HEK293 (cell line): ENCODE data around the gene TIGD7.

ENCODE experiments used
- BCL11B ChIP-seq: fragments of 450-650 bp; formaldehyde crosslinking; IDR thresholded peaks from 2 replicates; pipeline ENCODE4 v1.5.1; 2016; ENCODE audit warnings: low read depth, missing biosample characterization, missing genetic modification characterization
- IKZF3 ChIP-seq: fragments of 450-650 bp; IDR thresholded peaks from 2 replicates; pipeline ENCODE4 v1.5.0; 2018; ENCODE audit warnings: missing biosample characterization, mild to moderate bottlenecking, missing genetic modification characterization, moderate library complexity
- KLF16 ChIP-seq: fragments of 450-650 bp; formaldehyde crosslinking; IDR thresholded peaks from 2 replicates; pipeline ENCODE4 v1.5.1; 2017; ENCODE audit warnings: missing biosample characterization, missing genetic modification characterization
- WT1 ChIP-seq: fragments of 450-650 bp; formaldehyde crosslinking; IDR thresholded peaks from 2 replicates; pipeline ENCODE4 v1.5.1; 2016; ENCODE audit warnings: missing biosample characterization, missing genetic modification characterization
- ZBTB20 ChIP-seq: fragments of 450-650 bp; formaldehyde crosslinking; IDR thresholded peaks from 2 replicates; pipeline ENCODE4 v1.5.1; 2016; ENCODE audit warnings: missing biosample characterization, missing genetic modification characterization
- ZBTB48 ChIP-seq: fragments of 450-650 bp; formaldehyde crosslinking; IDR thresholded peaks from 2 replicates; pipeline ENCODE4 v1.5.1; 2016; ENCODE audit warnings: missing biosample characterization, missing genetic modification characterization
- ZFHX2 ChIP-seq: fragments of 450-650 bp; formaldehyde crosslinking; conservative IDR thresholded peaks from 2 replicates; pipeline ENCODE4 v1.5.1; 2016; ENCODE audit warnings: missing biosample characterization, missing genetic modification characterization
- ZNF112 ChIP-seq: fragments of 450-650 bp; formaldehyde crosslinking; IDR thresholded peaks from 2 replicates; pipeline ENCODE4 v1.5.0; 2017; ENCODE audit warnings: missing biosample characterization, missing genetic modification characterization
- ZNF114 ChIP-seq: fragments of 450-650 bp; formaldehyde crosslinking; IDR thresholded peaks from 2 replicates; pipeline ENCODE4 v1.5.0; 2017; ENCODE audit warnings: missing biosample characterization, missing genetic modification characterization
- ZNF324 ChIP-seq: fragments of 450-650 bp; formaldehyde crosslinking; IDR thresholded peaks from 2 replicates; pipeline ENCODE4 v1.5.1; 2016; ENCODE audit warnings: missing biosample characterization, missing genetic modification characterization
- ZNF335 ChIP-seq: fragments of 450-650 bp; formaldehyde crosslinking; conservative IDR thresholded peaks from 2 replicates; pipeline ENCODE4 v1.5.1; 2016; ENCODE audit warnings: missing biosample characterization, missing genetic modification characterization
- ZNF366 ChIP-seq: fragments of 450-650 bp; formaldehyde crosslinking; conservative IDR thresholded peaks from 2 replicates; pipeline ENCODE4 v1.5.1; 2016; ENCODE audit warnings: missing biosample characterization, missing genetic modification characterization
- ZNF37A ChIP-seq: fragments of 450-650 bp; IDR thresholded peaks from 2 replicates; pipeline ENCODE4 v1.5.1; 2018; ENCODE audit warnings: missing biosample characterization, missing genetic modification characterization
- ZNF549 ChIP-seq: fragments of 450-650 bp; IDR thresholded peaks from 2 replicates; pipeline ENCODE4 v1.5.1; 2018; ENCODE audit warnings: missing biosample characterization, missing genetic modification characterization, mild to moderate bottlenecking, inconsistent platforms, moderate library complexity
- ZNF571 ChIP-seq: fragments of 450-650 bp; formaldehyde crosslinking; IDR thresholded peaks from 2 replicates; pipeline ENCODE4 v1.5.0; 2017; ENCODE audit warnings: missing biosample characterization, missing genetic modification characterization
- ZNF624 ChIP-seq: fragments of 450-650 bp; formaldehyde crosslinking; IDR thresholded peaks from 2 replicates; pipeline ENCODE4 v1.5.1; 2017; ENCODE audit warnings: missing biosample characterization, missing genetic modification characterization
- ZNF626 ChIP-seq: fragments of 450-650 bp; sonication (Bioruptor Pico); formaldehyde crosslinking; IDR thresholded peaks from 2 replicates; pipeline ENCODE4 v1.5.1; 2018; ENCODE audit warnings: missing biosample characterization, missing genetic modification characterization, inconsistent platforms
- ZNF707 ChIP-seq: fragments of 450-650 bp; formaldehyde crosslinking; IDR thresholded peaks from 2 replicates; pipeline ENCODE4 v1.5.1; 2016; ENCODE audit warnings: missing biosample characterization, missing genetic modification characterization
- ZNF837 ChIP-seq: fragments of 450-650 bp; formaldehyde crosslinking; IDR thresholded peaks from 2 replicates; pipeline ENCODE4 v1.5.1; 2016; ENCODE audit warnings: missing biosample characterization, missing genetic modification characterization
- TF ChIP-seq, protein P1 (sequence below): fragments of 450-650 bp; formaldehyde crosslinking; IDR thresholded peaks from 2 replicates; pipeline ENCODE4 v1.5.1; 2017; ENCODE audit warnings: missing biosample characterization, missing genetic modification characterization
- TF ChIP-seq, protein P2 (sequence below): fragments of 450-650 bp; formaldehyde crosslinking; conservative IDR thresholded peaks from 2 replicates; pipeline ENCODE4 v1.5.1; 2016; ENCODE audit warnings: low read depth, missing biosample characterization, missing genetic modification characterization
- TF ChIP-seq, protein P3 (sequence below): fragments of 450-650 bp; formaldehyde crosslinking; IDR thresholded peaks from 2 replicates; pipeline ENCODE4 v1.5.1; 2016; ENCODE audit warnings: missing biosample characterization, missing genetic modification characterization
- TF ChIP-seq, protein P4 (sequence below): fragments of 450-650 bp; formaldehyde crosslinking; IDR thresholded peaks from 2 replicates; pipeline ENCODE4 v1.5.1; 2017; ENCODE audit warnings: missing biosample characterization, missing genetic modification characterization

Gene TIGD7

DNA sequence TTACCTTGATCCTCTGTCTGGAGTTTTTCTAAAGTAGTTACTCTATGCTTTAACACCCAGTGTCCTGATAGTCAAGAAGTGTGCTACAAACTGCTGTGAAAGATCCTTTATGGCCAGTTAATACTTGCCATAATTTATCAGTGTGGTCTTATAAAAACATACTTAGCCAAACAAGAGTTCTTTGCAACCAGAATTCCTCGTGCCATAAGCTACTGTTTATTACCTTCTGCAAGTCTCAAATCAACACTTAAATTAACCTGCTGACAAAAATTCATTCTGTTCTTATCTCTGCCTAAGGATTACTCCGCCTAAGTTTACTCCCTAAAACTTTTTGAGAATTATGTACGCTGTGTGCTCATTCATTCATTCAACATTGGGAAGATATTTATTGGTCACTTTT is 22.9 kb upstream of the TIGD7 start (continued):
- TF ChIP-seq BCL11B = no peak
- TF ChIP-seq, protein P1, sequence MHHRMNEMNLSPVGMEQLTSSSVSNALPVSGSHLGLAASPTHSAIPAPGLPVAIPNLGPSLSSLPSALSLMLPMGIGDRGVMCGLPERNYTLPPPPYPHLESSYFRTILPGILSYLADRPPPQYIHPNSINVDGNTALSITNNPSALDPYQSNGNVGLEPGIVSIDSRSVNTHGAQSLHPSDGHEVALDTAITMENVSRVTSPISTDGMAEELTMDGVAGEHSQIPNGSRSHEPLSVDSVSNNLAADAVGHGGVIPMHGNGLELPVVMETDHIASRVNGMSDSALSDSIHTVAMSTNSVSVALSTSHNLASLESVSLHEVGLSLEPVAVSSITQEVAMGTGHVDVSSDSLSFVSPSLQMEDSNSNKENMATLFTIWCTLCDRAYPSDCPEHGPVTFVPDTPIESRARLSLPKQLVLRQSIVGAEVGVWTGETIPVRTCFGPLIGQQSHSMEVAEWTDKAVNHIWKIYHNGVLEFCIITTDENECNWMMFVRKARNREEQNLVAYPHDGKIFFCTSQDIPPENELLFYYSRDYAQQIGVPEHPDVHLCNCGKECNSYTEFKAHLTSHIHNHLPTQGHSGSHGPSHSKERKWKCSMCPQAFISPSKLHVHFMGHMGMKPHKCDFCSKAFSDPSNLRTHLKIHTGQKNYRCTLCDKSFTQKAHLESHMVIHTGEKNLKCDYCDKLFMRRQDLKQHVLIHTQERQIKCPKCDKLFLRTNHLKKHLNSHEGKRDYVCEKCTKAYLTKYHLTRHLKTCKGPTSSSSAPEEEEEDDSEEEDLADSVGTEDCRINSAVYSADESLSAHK (tag by site-specific recombination) = peak; percentile 59; the same call in 1 of the 2 replicates
- no peak for TF ChIP-seq ZNF707 (tag by site-specific recombination)
- peak; percentile 97 for TF ChIP-seq WT1 (tag by site-specific recombination)
- no peak for TF ChIP-seq ZBTB48 (tag by site-specific recombination)
- no peak for TF ChIP-seq ZNF626
- TF ChIP-seq ZNF366 = no peak
- no peak for TF ChIP-seq ZFHX2 (tag by site-specific recombination)
- TF ChIP-seq KLF16 (tag by site-specific recombination) = no peak
- no peak for TF ChIP-seq ZNF112 (tag by site-specific recombination)
- 0 out of 2 replicates have a peak, but pooled peaks have one; percentile 38 for TF ChIP-seq IKZF3 (tag by site-specific recombination)
- TF ChIP-seq, protein P2, sequence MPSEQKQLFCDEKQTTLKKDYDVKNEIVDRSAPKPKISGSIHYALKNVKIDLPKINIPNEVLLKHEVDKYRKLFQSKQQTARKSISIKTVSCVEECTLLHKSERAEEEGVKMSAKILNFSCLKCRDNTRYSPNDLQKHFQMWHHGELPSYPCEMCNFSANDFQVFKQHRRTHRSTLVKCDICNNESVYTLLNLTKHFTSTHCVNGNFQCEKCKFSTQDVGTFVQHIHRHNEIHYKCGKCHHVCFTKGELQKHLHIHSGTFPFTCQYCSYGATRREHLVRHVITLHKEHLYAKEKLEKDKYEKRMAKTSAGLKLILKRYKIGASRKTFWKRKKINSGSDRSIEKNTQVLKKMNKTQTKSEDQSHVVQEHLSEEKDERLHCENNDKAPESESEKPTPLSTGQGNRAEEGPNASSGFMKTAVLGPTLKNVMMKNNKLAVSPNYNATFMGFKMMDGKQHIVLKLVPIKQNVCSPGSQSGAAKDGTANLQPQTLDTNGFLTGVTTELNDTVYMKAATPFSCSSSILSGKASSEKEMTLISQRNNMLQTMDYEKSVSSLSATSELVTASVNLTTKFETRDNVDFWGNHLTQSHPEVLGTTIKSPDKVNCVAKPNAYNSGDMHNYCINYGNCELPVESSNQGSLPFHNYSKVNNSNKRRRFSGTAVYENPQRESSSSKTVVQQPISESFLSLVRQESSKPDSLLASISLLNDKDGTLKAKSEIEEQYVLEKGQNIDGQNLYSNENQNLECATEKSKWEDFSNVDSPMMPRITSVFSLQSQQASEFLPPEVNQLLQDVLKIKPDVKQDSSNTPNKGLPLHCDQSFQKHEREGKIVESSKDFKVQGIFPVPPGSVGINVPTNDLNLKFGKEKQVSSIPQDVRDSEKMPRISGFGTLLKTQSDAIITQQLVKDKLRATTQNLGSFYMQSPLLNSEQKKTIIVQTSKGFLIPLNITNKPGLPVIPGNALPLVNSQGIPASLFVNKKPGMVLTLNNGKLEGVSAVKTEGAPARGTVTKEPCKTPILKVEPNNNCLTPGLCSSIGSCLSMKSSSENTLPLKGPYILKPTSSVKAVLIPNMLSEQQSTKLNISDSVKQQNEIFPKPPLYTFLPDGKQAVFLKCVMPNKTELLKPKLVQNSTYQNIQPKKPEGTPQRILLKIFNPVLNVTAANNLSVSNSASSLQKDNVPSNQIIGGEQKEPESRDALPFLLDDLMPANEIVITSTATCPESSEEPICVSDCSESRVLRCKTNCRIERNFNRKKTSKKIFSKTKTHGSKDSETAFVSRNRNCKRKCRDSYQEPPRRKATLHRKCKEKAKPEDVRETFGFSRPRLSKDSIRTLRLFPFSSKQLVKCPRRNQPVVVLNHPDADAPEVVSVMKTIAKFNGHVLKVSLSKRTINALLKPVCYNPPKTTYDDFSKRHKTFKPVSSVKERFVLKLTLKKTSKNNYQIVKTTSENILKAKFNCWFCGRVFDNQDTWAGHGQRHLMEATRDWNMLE (tag by site-specific recombination) = no peak
- no peak for TF ChIP-seq ZNF324
- TF ChIP-seq ZNF335 = no peak
- no peak for TF ChIP-seq ZNF624
- TF ChIP-seq ZNF571 (tag by site-specific recombination) = no peak
- no peak for TF ChIP-seq ZNF549 (tag by site-specific recombination)
- TF ChIP-seq, protein P3, sequence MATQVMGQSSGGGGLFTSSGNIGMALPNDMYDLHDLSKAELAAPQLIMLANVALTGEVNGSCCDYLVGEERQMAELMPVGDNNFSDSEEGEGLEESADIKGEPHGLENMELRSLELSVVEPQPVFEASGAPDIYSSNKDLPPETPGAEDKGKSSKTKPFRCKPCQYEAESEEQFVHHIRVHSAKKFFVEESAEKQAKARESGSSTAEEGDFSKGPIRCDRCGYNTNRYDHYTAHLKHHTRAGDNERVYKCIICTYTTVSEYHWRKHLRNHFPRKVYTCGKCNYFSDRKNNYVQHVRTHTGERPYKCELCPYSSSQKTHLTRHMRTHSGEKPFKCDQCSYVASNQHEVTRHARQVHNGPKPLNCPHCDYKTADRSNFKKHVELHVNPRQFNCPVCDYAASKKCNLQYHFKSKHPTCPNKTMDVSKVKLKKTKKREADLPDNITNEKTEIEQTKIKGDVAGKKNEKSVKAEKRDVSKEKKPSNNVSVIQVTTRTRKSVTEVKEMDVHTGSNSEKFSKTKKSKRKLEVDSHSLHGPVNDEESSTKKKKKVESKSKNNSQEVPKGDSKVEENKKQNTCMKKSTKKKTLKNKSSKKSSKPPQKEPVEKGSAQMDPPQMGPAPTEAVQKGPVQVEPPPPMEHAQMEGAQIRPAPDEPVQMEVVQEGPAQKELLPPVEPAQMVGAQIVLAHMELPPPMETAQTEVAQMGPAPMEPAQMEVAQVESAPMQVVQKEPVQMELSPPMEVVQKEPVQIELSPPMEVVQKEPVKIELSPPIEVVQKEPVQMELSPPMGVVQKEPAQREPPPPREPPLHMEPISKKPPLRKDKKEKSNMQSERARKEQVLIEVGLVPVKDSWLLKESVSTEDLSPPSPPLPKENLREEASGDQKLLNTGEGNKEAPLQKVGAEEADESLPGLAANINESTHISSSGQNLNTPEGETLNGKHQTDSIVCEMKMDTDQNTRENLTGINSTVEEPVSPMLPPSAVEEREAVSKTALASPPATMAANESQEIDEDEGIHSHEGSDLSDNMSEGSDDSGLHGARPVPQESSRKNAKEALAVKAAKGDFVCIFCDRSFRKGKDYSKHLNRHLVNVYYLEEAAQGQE (tag by site-specific recombination) = no peak
- TF ChIP-seq, protein P4, sequence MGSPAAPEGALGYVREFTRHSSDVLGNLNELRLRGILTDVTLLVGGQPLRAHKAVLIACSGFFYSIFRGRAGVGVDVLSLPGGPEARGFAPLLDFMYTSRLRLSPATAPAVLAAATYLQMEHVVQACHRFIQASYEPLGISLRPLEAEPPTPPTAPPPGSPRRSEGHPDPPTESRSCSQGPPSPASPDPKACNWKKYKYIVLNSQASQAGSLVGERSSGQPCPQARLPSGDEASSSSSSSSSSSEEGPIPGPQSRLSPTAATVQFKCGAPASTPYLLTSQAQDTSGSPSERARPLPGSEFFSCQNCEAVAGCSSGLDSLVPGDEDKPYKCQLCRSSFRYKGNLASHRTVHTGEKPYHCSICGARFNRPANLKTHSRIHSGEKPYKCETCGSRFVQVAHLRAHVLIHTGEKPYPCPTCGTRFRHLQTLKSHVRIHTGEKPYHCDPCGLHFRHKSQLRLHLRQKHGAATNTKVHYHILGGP (tag by site-specific recombination) = peak; percentile 37; the same call in 1 of the 2 replicates
- TF ChIP-seq ZNF837 (tag by site-specific recombination) = no peak
- no peak for TF ChIP-seq ZNF37A (tag by site-specific recombination)
- no peak for TF ChIP-seq ZBTB20
- no peak for TF ChIP-seq ZNF114 (tag by site-specific recombination)
